ENCODE measurements around the gene HSPB8.

- TF ChIP-seq TAF1 (IDR thresholded peaks at IDR 0.05; ENCODE audit: low read depth) = no peak
- TF ChIP-seq, protein P1, sequence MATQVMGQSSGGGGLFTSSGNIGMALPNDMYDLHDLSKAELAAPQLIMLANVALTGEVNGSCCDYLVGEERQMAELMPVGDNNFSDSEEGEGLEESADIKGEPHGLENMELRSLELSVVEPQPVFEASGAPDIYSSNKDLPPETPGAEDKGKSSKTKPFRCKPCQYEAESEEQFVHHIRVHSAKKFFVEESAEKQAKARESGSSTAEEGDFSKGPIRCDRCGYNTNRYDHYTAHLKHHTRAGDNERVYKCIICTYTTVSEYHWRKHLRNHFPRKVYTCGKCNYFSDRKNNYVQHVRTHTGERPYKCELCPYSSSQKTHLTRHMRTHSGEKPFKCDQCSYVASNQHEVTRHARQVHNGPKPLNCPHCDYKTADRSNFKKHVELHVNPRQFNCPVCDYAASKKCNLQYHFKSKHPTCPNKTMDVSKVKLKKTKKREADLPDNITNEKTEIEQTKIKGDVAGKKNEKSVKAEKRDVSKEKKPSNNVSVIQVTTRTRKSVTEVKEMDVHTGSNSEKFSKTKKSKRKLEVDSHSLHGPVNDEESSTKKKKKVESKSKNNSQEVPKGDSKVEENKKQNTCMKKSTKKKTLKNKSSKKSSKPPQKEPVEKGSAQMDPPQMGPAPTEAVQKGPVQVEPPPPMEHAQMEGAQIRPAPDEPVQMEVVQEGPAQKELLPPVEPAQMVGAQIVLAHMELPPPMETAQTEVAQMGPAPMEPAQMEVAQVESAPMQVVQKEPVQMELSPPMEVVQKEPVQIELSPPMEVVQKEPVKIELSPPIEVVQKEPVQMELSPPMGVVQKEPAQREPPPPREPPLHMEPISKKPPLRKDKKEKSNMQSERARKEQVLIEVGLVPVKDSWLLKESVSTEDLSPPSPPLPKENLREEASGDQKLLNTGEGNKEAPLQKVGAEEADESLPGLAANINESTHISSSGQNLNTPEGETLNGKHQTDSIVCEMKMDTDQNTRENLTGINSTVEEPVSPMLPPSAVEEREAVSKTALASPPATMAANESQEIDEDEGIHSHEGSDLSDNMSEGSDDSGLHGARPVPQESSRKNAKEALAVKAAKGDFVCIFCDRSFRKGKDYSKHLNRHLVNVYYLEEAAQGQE (IDR thresholded peaks at IDR 0.05; ENCODE audit: borderline replicate concordance) = no peak
- TF ChIP-seq CTCF (IDR thresholded peaks at IDR 0.05; ENCODE audit: poor library complexity, severe bottlenecking) = no peak
- TF ChIP-seq RAD21 (conservative IDR thresholded peaks at IDR 0.05) = no peak
- TF ChIP-seq POLR2AphosphoS5 (IDR thresholded peaks at IDR 0.05) = no peak
- TF ChIP-seq EZH2 (IDR thresholded peaks at IDR 0.05; ENCODE audit: borderline replicate concordance, insufficient read depth, low read length, poor library complexity, severe bottlenecking) = no peak
Observed at GRCh38 chr12:119200601-119201000, 21.9 kb downstream of the HSPB8 start.
